Measurements from ENCODE around the gene PCSK9.

Gene PCSK9

GRCh38 chr1:55062801-55063576, 23.6 kb downstream of the PCSK9 start:
- Histone ChIP-seq H3K4me3 (replicated peaks; ENCODE audit: low read depth, low read length) (no peak overlapping the region), H3K36me3 (ENCODE audit: control insufficient read depth, insufficient read depth, low read length) (peaks cover 2% of the 10 kb centered on the region), H3K27me3 (replicated peaks; ENCODE audit: control insufficient read depth, insufficient read depth, low read length) (no peaks in the 10 kb centered on the region)
- DNase-seq (ENCODE audit: extremely low read depth, insufficient read length), result no peak
- no peak for TF ChIP-seq CTCF (IDR thresholded peaks at IDR 0.05; ENCODE audit: insufficient read depth, low read length, poor library complexity, severe bottlenecking)

- TF ChIP-seq CTCF (IDR thresholded peaks at IDR 0.05; ENCODE audit: insufficient read depth, low read length, poor library complexity, severe bottlenecking), result no peak
- Histone ChIP-seq H3K27me3 (replicated peaks; ENCODE audit: control insufficient read depth, insufficient read depth, low read length) (no peaks in the 10 kb centered on the region), H3K4me3 (replicated peaks; ENCODE audit: low read depth, low read length) (no peak overlapping the region), H3K36me3 (ENCODE audit: control insufficient read depth, insufficient read depth, low read length) (peaks cover 3% of the 10 kb centered on the region)
- DNase-seq (ENCODE audit: extremely low read depth, insufficient read length), result no peak
Observed at GRCh38 chr1:55063577-55063942, 24.2 kb downstream of the PCSK9 start.

GRCh38 chr1:55064071-55064581, 24.8 kb downstream of the PCSK9 start:
- no peak for DNase-seq (ENCODE audit: extremely low read depth, insufficient read length)
- no peak for TF ChIP-seq CTCF (IDR thresholded peaks at IDR 0.05; ENCODE audit: insufficient read depth, low read length, poor library complexity, severe bottlenecking)
- H3K27me3 ChIP-seq (replicated peaks; ENCODE audit: control insufficient read depth, insufficient read depth, low read length), result no peaks in the 10 kb centered on the region
- H3K4me3 ChIP-seq (replicated peaks; ENCODE audit: low read depth, low read length), result no peak overlapping the region
- H3K36me3 ChIP-seq (ENCODE audit: control insufficient read depth, insufficient read depth, low read length), result peaks cover 4% of the 10 kb centered on the region

- Histone ChIP-seq H3K27me3 (replicated peaks; ENCODE audit: control insufficient read depth, insufficient read depth, low read length) (no peaks in the 10 kb centered on the region), H3K4me3 (replicated peaks; ENCODE audit: low read depth, low read length) (no peak overlapping the region), H3K36me3 (ENCODE audit: control insufficient read depth, insufficient read depth, low read length) (peaks cover 7% of the 10 kb centered on the region)
- no peak for DNase-seq (ENCODE audit: extremely low read depth, insufficient read length)
- TF ChIP-seq CTCF (IDR thresholded peaks at IDR 0.05; ENCODE audit: insufficient read depth, low read length, poor library complexity, severe bottlenecking), result no peak
Observed at GRCh38 chr1:55064861-55065263, 25.5 kb downstream of the PCSK9 start.

GRCh38 chr1:55065648-55066047, 26.3 kb downstream of the PCSK9 start:
- Histone ChIP-seq H3K36me3 (ENCODE audit: control insufficient read depth, insufficient read depth, low read length) (peaks cover 8% of the 10 kb centered on the region), H3K4me3 (replicated peaks; ENCODE audit: low read depth, low read length) (no peak overlapping the region), H3K27me3 (replicated peaks; ENCODE audit: control insufficient read depth, insufficient read depth, low read length) (no peaks in the 10 kb centered on the region)
- no peak for TF ChIP-seq CTCF (IDR thresholded peaks at IDR 0.05; ENCODE audit: insufficient read depth, low read length, poor library complexity, severe bottlenecking)
- no peak for DNase-seq (ENCODE audit: extremely low read depth, insufficient read length)

Measured in GM06990 (cell line).